BJ (cell line): Measurements from ENCODE around the gene TEX52. TPM values are rescaled to one million over a fixed set of nuclear protein-coding genes. Genes with fewer than 3 reads are reported as not detected.

Experiments used
- CTCF ChIA-PET: fragments of 350-600 bp; formaldehyde crosslinking; extraction: SDS; loops from one replicate; lab custom pipeline; 2021; ENCODE audit warnings: antibody characterized with exemption, inconsistent platforms; lab: Yijun Ruan, JAX
- POLR2A ChIA-PET: fragments of 300-600 bp; sonication (Branson Sonifier 250); formaldehyde crosslinking; extraction: SDS; loops from one replicate; lab custom pipeline; 2021; ENCODE audit warnings: antibody characterized with exemption; lab: Charles Lee
- DNase-seq: peaks from one replicate; pipeline ENCODE4 v3.0.0-alpha.2; 2011; ENCODE audit warnings: low read depth
- H3K27me3 ChIP-seq: 2 replicates; pipeline ENCODE4 v1.6.0; 2011; ENCODE audit warnings: low read length; ENCODE audit not compliant: control insufficient read depth, insufficient read depth
- H3K36me3 ChIP-seq: 2 replicates; pipeline ENCODE4 v1.5.1; 2011; ENCODE audit warnings: low read length; ENCODE audit not compliant: control insufficient read depth, insufficient read depth
- H3K4me3 ChIP-seq: 2 replicates; pipeline ENCODE4 v1.5.1; 2011; ENCODE audit warnings: low read depth, mild to moderate bottlenecking, control low read depth, low read length
- CTCF ChIP-seq: IDR thresholded peaks from 2 replicates; pipeline ENCODE4 v1.5.1; 2011; ENCODE audit warnings: low read depth, mild to moderate bottlenecking, control low read depth, inconsistent platforms, low read length, moderate library complexity; ENCODE audit not compliant: insufficient read depth
- polyA plus RNA-seq: library from polyadenylated mRNA; depleted of rRNA; stranded (reverse); fragments of >200 nt; gene quantifications from 2 replicates; pipeline ENCODE4 v1.2.3, GENCODE V29; 2011; rRNA removed

The TEX52 gene
- polyA plus RNA-seq, 1 experiment: not detected

GRCh38 chr12:2800046-2800570 is 56.7 kb downstream of the TEX52 start:
- DNase-seq: no peak
- ChIA-PET POLR2A (no interaction called here), CTCF (interaction anchor here (0.7 to 1.8 kb wide), 5 partner anchors 10 to 60 kb away, joined by 3 to 4 read pairs (median 3); partner anchors contain the start of gene ITFG2)
- Histone ChIP-seq H3K27me3 (no peaks in the 10 kb centered on the region), H3K36me3 (peaks cover 24% of the 10 kb centered on the region), H3K4me3 (no peak overlapping the region)
- TF ChIP-seq CTCF: no peak

Other genes with a start within 250 kb of the TEX52 start
- 27.1 and 32.4 TPM in 2 replicates for gene FKBP4, start 62.1 kb downstream of the TEX52 start, polyA plus RNA-seq
- gene ITFG2, start 44.4 kb downstream of the TEX52 start, polyA plus RNA-seq: 21.9 and 27.6 TPM in 2 replicates
- gene NRIP2, start 22.0 kb downstream of the TEX52 start, polyA plus RNA-seq: not detected in 2 replicates
- gene FOXM1, start 20.1 kb upstream of the TEX52 start, polyA plus RNA-seq: 15.2 and 26.6 TPM in 2 replicates
- gene RHNO1, start 20.2 kb upstream of the TEX52 start, polyA plus RNA-seq: 40.0 and 55.7 TPM in 2 replicates
- 42.1 and 43.7 TPM in 2 replicates for gene TULP3, start 33.9 kb upstream of the TEX52 start, polyA plus RNA-seq
- 18.8 and 30.2 TPM in 2 replicates for gene TEAD4, start 102.4 kb upstream of the TEX52 start, polyA plus RNA-seq
- gene TSPAN9, start 220.3 kb upstream of the TEX52 start, polyA plus RNA-seq: 45.2 and 67.0 TPM in 2 replicates